Measurements from ENCODE around the gene MRFAP1L1. TPM values are rescaled to one million over a fixed set of nuclear protein-coding genes. Genes with fewer than 3 reads are reported as not detected.

The MRFAP1L1 gene
- total RNA-seq, 2 experiments from 2014 or later = 81.9 to 83.1 TPM

GRCh38 chr4:6701371-6701770, 8.3 kb downstream of the MRFAP1L1 start:
- peak; percentile 57 for DNase-seq
- peaks cover 70% of the 10 kb centered on the region for H3K36me3 Mint-ChIP-seq (ENCODE audit: low read depth)

GRCh38 chr4:6699903-6700302, 9.8 kb downstream of the MRFAP1L1 start:
- H3K36me3 Mint-ChIP-seq (ENCODE audit: low read depth) = peaks cover 57% of the 10 kb centered on the region
- peak overlapping the region; percentile 92 for H3K27ac Mint-ChIP-seq
- no peaks in the 10 kb centered on the region for H3K9me3 Mint-ChIP-seq
- CTCF ChIA-PET = interaction anchor here (0.8 to 6.0 kb wide), 5 partner anchors 8 to 24 kb away, joined by 3 to 70 read pairs (median 7); partner anchors contain the start of gene MRFAP1L1
- POLR2A ChIA-PET = interaction anchor here (1.4 to 12.3 kb wide), 5 partner anchors 9 to 368 kb away, joined by 4 to 223 read pairs (median 15); partner anchors contain the start of genes GRPEL1 and MRFAP1L1
- H3K4me3 Mint-ChIP-seq = no peak overlapping the region
- no peak for DNase-seq
- peaks cover 79% of the 10 kb centered on the region for H3K4me1 Mint-ChIP-seq
- no peaks in the 10 kb centered on the region for H3K27me3 Mint-ChIP-seq

More at GRCh38 chr4:6701371-6701770, 8.3 kb downstream of the MRFAP1L1 start:
- Mint-ChIP-seq H3K4me1 (peaks cover 79% of the 10 kb centered on the region), H3K9me3 (no peaks in the 10 kb centered on the region), H3K4me3 (no peak overlapping the region), H3K27ac (no peak overlapping the region), H3K27me3 (no peaks in the 10 kb centered on the region)
- ChIA-PET CTCF (interaction anchor here (0.7 to 6.0 kb wide), 10 partner anchors 9 to 306 kb away, joined by 3 to 70 read pairs (median 4); partner anchors contain the start of genes BLOC1S4 and MRFAP1L1), POLR2A (interaction anchor here (0.7 to 12.3 kb wide), 5 partner anchors 9 to 61 kb away, joined by 3 to 253 read pairs (median 4); partner anchors contain the start of genes MRFAP1, MRFAP1L1 and S100P)

- Mint-ChIP-seq H3K4me3 (no peak overlapping the region), H3K27me3 (no peaks in the 10 kb centered on the region), H3K36me3 (ENCODE audit: low read depth) (peaks cover 55% of the 10 kb centered on the region), H3K9me3 (no peaks in the 10 kb centered on the region), H3K4me1 (peaks cover 79% of the 10 kb centered on the region), H3K27ac (peak overlapping the region; percentile 92)
- POLR2A ChIA-PET = interaction anchor here (1.2 to 12.3 kb wide), 6 partner anchors 9 to 368 kb away, joined by 3 to 223 read pairs (median 12); partner anchors contain the start of genes GRPEL1, MRFAP1 and MRFAP1L1
- DNase-seq = no peak
- CTCF ChIA-PET = interaction anchor here (0.8 to 6.0 kb wide), 5 partner anchors 9 to 24 kb away, joined by 3 to 70 read pairs (median 7); partner anchors contain the start of gene MRFAP1L1
Observed at GRCh38 chr4:6699388-6699787, 10.3 kb downstream of the MRFAP1L1 start.

- H3K27me3 Mint-ChIP-seq = no peaks in the 10 kb centered on the region
- POLR2A ChIA-PET = interaction anchor here (1.2 to 10.6 kb wide), 13 partner anchors 7 to 520 kb away, joined by 3 to 374 read pairs (median 10); partner anchors contain the start of genes BLOC1S4, GRPEL1, MRFAP1 and MRFAP1L1
- DNase-seq = no peak
- H3K36me3 Mint-ChIP-seq (ENCODE audit: low read depth) = peaks cover 34% of the 10 kb centered on the region
- H3K4me1 Mint-ChIP-seq = peaks cover 85% of the 10 kb centered on the region
- peak overlapping the region; percentile 61 for H3K4me3 Mint-ChIP-seq
- CTCF ChIA-PET = interaction anchor here (1.0 to 10.7 kb wide), 5 partner anchors 11 to 371 kb away, joined by 3 to 180 read pairs (median 28); partner anchors contain the start of genes GRPEL1 and MRFAP1L1
- H3K9me3 Mint-ChIP-seq = no peaks in the 10 kb centered on the region
- peak overlapping the region; percentile 92 for H3K27ac Mint-ChIP-seq
Observed at GRCh38 chr4:6697131-6697530, 12.5 kb downstream of the MRFAP1L1 start.

- Mint-ChIP-seq H3K27me3 (no peaks in the 10 kb centered on the region), H3K4me1 (peaks cover 86% of the 10 kb centered on the region), H3K36me3 (ENCODE audit: low read depth) (peaks cover 32% of the 10 kb centered on the region), H3K27ac (peak overlapping the region; percentile 92), H3K9me3 (no peaks in the 10 kb centered on the region), H3K4me3 (peak overlapping the region; percentile 61)
- CTCF ChIA-PET = interaction anchor here (1.0 to 10.7 kb wide), 7 partner anchors 9 to 371 kb away, joined by 3 to 180 read pairs (median 7); partner anchors contain the start of genes GRPEL1 and MRFAP1L1
- POLR2A ChIA-PET = interaction anchor here (1.0 to 10.6 kb wide), 17 partner anchors 9 to 519 kb away, joined by 3 to 374 read pairs (median 7); partner anchors contain the start of genes BLOC1S4, GRPEL1, MRFAP1 and MRFAP1L1
- no peak for DNase-seq
Observed at GRCh38 chr4:6696611-6697010, 13.1 kb downstream of the MRFAP1L1 start.

GRCh38 chr4:6695660-6696610, 13.7 kb downstream of the MRFAP1L1 start:
- POLR2A ChIA-PET = interaction anchor here (1.0 to 10.6 kb wide), 17 partner anchors 9 to 518 kb away, joined by 3 to 374 read pairs (median 7); partner anchors contain the start of genes BLOC1S4, GRPEL1, MRFAP1 and MRFAP1L1

GRCh38 chr4:6694177-6694901, 15.3 kb downstream of the MRFAP1L1 start:
- no peaks in the 10 kb centered on the region for H3K27me3 Mint-ChIP-seq
- peak overlapping the region; percentile 61 for H3K4me3 Mint-ChIP-seq
- H3K4me1 Mint-ChIP-seq = peaks cover 89% of the 10 kb centered on the region
- ChIA-PET POLR2A (interaction anchor here (0.6 to 10.6 kb wide), 9 partner anchors 10 to 373 kb away, joined by 3 to 374 read pairs (median 9); partner anchors contain the start of genes BLOC1S4, GRPEL1, MRFAP1 and MRFAP1L1), CTCF (interaction anchor here (0.7 to 10.7 kb wide), 4 partner anchors 13 to 506 kb away, joined by 3 to 180 read pairs (median 6); partner anchors contain the start of gene MRFAP1L1)
- peak overlapping the region; percentile 92 for H3K27ac Mint-ChIP-seq
- H3K9me3 Mint-ChIP-seq = no peaks in the 10 kb centered on the region
- peak; percentile 46 for DNase-seq
- H3K36me3 Mint-ChIP-seq (ENCODE audit: low read depth) = peaks cover 18% of the 10 kb centered on the region

More at GRCh38 chr4:6695660-6696610, 13.7 kb downstream of the MRFAP1L1 start:
- H3K27me3 Mint-ChIP-seq = no peaks in the 10 kb centered on the region
- CTCF ChIA-PET = interaction anchor here (0.6 to 10.7 kb wide), 8 partner anchors 9 to 372 kb away, joined by 3 to 180 read pairs (median 5); partner anchors contain the start of genes GRPEL1 and MRFAP1L1
- H3K4me3 Mint-ChIP-seq = peak overlapping the region; percentile 61
- H3K36me3 Mint-ChIP-seq (ENCODE audit: low read depth) = peaks cover 28% of the 10 kb centered on the region
- H3K4me1 Mint-ChIP-seq = peaks cover 88% of the 10 kb centered on the region
- H3K9me3 Mint-ChIP-seq = no peaks in the 10 kb centered on the region
- H3K27ac Mint-ChIP-seq = peak overlapping the region; percentile 92
- DNase-seq = peak; percentile 77

GRCh38 chr4:6693231-6694176, 16.2 kb downstream of the MRFAP1L1 start, which contains the start of gene S100P:
Gene S100P, plus strand, starts transcription at chr4:6693878. Its CDS starts 55 bp downstream, at chr4:6693933.
- Mint-ChIP-seq H3K36me3 (ENCODE audit: low read depth) (peaks cover 18% of the 10 kb centered on the region), H3K9me3 (no peaks in the 10 kb centered on the region), H3K4me1 (peaks cover 91% of the 10 kb centered on the region), H3K4me3 (peak within 1 kb of the TSS; percentile 61), H3K27ac (peak within 1 kb of the TSS; percentile 92), H3K27me3 (no peaks in the 10 kb centered on the region)
- DNase-seq = no peak
- CTCF ChIA-PET = interaction anchor here (1.0 to 10.7 kb wide), 3 partner anchors 12 to 19 kb away, joined by 3 to 180 read pairs (median 9); partner anchors contain the start of gene MRFAP1L1
- POLR2A ChIA-PET = interaction anchor here (1.2 to 10.6 kb wide), 7 partner anchors 13 to 374 kb away, joined by 5 to 374 read pairs (median 22); partner anchors contain the start of genes BLOC1S4, GRPEL1, MRFAP1 and MRFAP1L1

- H3K27ac Mint-ChIP-seq = peak overlapping the region; percentile 92
- H3K36me3 Mint-ChIP-seq (ENCODE audit: low read depth) = peaks cover 22% of the 10 kb centered on the region
- ChIA-PET CTCF (interaction anchor here (2.2 to 10.7 kb wide), 2 partner anchors 17 to 18 kb away, joined by 9 to 180 read pairs; partner anchors contain the start of gene MRFAP1L1), POLR2A (interaction anchor here (2.9 to 10.6 kb wide), 4 partner anchors 13 to 375 kb away, joined by 7 to 374 read pairs (median 146); partner anchors contain the start of genes GRPEL1, MRFAP1 and MRFAP1L1)
- no peaks in the 10 kb centered on the region for H3K9me3 Mint-ChIP-seq
- no peak for DNase-seq
- H3K27me3 Mint-ChIP-seq = no peaks in the 10 kb centered on the region
- H3K4me3 Mint-ChIP-seq = peak overlapping the region; percentile 46
- peaks cover 91% of the 10 kb centered on the region for H3K4me1 Mint-ChIP-seq
Observed at GRCh38 chr4:6692806-6693205, 16.9 kb downstream of the MRFAP1L1 start.

GRCh38 chr4:6692379-6692778, 17.3 kb downstream of the MRFAP1L1 start:
- CTCF ChIA-PET = interaction anchor here (2.2 to 10.7 kb wide), 2 partner anchors 17 to 18 kb away, joined by 9 to 180 read pairs; partner anchors contain the start of gene MRFAP1L1
- Mint-ChIP-seq H3K27ac (peak overlapping the region; percentile 92), H3K4me3 (no peak overlapping the region), H3K9me3 (no peaks in the 10 kb centered on the region), H3K36me3 (ENCODE audit: low read depth) (peaks cover 26% of the 10 kb centered on the region), H3K27me3 (no peaks in the 10 kb centered on the region), H3K4me1 (peaks cover 96% of the 10 kb centered on the region)
- no peak for DNase-seq
- POLR2A ChIA-PET = interaction anchor here (2.9 to 10.6 kb wide), 3 partner anchors 14 to 375 kb away, joined by 7 to 374 read pairs (median 253); partner anchors contain the start of genes GRPEL1 and MRFAP1L1
